ENCODE results near the gene TMPRSS9.
"Not testable (repeated sequence)": the region's sequence is repeated elsewhere in the genome, so short reads cannot be mapped to it uniquely, and the experiment has no call there.

TMPRSS9 gene

DNA sequence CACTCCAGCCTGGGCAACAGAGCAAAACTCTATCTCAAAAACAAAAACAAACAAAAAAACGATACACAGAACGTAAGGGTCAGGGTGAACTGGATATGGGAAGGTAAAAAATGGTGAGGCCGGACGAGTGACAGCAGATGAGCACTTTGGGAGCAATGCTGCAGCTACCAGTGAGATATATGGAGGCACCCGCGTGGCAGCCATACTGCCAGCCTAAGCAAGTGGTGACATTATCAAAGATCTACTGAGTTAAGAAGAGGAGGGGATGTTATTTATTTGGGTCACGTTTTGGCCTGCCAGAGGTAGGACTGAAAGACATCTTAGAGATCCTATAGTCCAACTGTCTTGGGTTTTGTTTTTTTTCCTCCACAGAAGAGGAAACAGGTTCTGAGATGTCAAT lies 53.1 kb downstream of the TMPRSS9 start:
- DNase-seq (ENCODE audit: low read depth) = no peak
- H3K4me3 ChIP-seq (ENCODE audit: low read length) = no peak overlapping the region
- no peak for TF ChIP-seq CTCF (conservative IDR thresholded peaks at IDR 0.05; ENCODE audit: low read length)

GRCh38 chr19:2413629-2414028 lies 53.6 kb downstream of the TMPRSS9 start:
- H3K4me3 ChIP-seq (ENCODE audit: low read length) = no peak overlapping the region
- no peak for DNase-seq (ENCODE audit: low read depth)
- TF ChIP-seq CTCF (conservative IDR thresholded peaks at IDR 0.05; ENCODE audit: low read length) = no peak

DNA sequence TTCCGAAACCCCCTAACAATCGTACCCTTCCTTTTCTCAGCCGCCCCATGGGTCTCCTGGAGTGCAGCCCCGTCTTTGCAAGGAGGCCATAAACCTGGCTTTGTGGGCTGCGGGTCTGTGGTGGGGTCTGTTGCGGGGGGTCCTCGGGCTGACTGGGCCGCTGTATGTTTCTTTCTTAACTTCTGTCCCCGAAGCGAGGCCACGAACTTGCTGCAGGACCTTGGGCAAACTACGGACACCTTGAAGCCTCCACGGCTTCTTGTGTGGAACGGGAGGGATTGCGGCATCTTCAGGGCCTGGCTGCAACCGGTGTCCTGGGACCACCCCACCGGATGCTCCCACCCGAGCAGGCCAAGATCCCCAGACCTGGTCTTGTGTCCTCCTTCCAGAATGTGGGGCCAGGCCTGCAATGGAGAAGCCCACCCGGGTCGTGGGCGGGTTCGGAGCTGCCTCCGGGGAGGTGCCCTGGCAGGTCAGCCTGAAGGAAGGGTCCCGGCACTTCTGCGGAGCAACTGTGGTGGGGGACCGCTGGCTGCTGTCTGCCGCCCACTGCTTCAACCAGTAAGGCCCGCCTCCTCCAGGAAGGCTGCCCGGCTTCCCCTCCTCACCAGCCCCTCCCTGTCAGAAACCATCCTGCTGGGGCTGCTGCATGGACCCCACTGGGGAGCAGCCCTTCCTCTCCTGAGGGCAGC lies 55.4 kb downstream of the TMPRSS9 start:
- H3K4me3 ChIP-seq (ENCODE audit: low read length) = no peak overlapping the region
- no peak for TF ChIP-seq CTCF (conservative IDR thresholded peaks at IDR 0.05; ENCODE audit: low read length)
- no peak for DNase-seq (ENCODE audit: low read depth)

GRCh38 chr19:2415973-2416319 lies 55.9 kb downstream of the TMPRSS9 start:
- no peak for DNase-seq (ENCODE audit: low read depth)
- TF ChIP-seq CTCF (conservative IDR thresholded peaks at IDR 0.05; ENCODE audit: low read length) = no peak
- H3K4me3 ChIP-seq (ENCODE audit: low read length) = no peak overlapping the region

DNA sequence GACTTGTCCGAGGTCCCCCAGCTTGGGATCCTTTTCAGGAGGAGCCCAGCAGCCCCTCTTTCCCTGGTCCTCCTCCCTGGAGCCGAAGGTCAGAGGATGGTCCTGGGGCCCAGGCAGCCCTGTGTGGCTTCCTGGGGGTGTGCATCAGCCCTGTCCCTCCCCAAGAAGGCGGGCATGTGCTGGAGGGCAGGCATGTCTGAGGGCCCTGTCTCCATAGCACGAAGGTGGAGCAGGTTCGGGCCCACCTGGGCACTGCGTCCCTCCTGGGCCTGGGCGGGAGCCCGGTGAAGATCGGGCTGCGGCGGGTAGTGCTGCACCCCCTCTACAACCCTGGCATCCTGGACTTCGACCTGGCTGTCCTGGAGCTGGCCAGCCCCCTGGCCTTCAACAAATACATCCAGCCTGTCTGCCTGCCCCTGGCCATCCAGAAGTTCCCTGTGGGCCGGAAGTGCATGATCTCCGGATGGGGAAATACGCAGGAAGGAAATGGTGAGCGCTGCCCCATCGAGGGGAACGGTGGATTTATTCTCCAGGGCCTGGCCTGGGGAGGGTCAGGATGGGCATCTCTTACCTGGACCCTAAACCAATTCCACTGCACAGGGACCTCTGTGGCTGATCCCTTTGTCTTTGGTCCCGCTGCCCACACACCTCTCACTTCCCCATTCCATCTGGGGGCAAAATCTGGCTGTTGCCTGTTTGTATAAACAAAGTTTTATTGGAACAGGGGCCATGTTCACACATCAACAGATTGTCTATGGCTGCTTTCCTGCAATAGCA lies 56.4 kb downstream of the TMPRSS9 start:
- no peak overlapping the region for H3K4me3 ChIP-seq (ENCODE audit: low read length)
- no peak for DNase-seq (ENCODE audit: low read depth)
- TF ChIP-seq CTCF (conservative IDR thresholded peaks at IDR 0.05; ENCODE audit: low read length) = no peak

GRCh38 chr19:2417436-2417835 lies 57.4 kb downstream of the TMPRSS9 start:
- not testable (repeated sequence) for H3K4me3 ChIP-seq (ENCODE audit: low read length); DNase-seq (ENCODE audit: low read depth)

DNA sequence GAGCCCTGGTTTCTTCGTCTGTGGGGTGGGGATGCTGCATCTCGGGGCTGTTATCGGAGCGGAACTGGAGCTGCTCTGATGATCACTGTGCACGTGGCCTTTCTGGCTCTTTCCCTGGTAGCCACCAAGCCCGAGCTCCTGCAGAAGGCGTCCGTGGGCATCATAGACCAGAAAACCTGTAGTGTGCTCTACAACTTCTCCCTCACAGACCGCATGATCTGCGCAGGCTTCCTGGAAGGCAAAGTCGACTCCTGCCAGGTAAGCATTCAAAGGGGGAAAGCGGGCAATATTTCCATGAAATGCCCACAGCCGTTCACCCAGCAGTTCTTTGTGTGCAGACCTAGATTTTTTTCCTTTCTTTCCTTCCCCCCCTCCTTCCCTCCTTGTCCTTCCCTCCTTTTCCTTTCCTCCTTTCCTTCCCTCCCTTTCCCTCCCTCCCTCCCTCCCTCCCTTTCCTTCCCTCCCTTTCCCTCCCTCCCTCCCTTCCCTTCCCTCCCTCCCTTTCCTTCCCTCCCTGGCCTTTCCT lies 57.9 kb downstream of the TMPRSS9 start:
- no peak overlapping the region for H3K4me3 ChIP-seq (ENCODE audit: low read length)
- DNase-seq (ENCODE audit: low read depth) = no peak
- TF ChIP-seq CTCF (conservative IDR thresholded peaks at IDR 0.05; ENCODE audit: low read length) = no peak
